GM18861 (cell line): ENCODE results near the gene CLCN2.
A peak's percentile ranks its signal among the peaks of the same experiment; 100 is the strongest.

ENCODE experiments used
- ATAC-seq: cut with Tn5 transposase; IDR thresholded peaks from one replicate; pipeline ENCODE4 v1.9.1; 2021; ENCODE audit not compliant: unreplicated experiment

CLCN2 gene

DNA sequence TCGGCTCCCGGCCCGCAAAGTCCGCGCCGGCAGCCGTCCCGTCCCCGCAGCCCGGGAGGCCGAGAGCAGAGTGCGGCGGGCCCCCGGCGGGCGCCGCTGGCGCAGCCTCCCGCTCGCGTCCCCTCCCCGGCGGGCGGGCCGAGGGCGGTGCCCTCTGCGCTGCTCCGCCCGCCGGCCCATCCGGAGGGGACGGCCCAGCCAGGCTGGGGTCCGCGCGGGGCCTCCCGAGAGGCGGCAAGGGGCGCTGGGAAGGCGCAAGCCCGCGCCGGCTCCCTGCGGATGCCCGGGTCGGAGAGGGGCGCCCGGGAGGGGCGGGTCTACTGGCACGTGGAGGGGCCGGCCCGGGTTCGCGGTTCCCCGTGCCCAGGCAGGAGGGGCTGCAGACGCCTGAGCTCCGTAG, at the start of gene CLCN2, which contains the start of gene POLR2H:
Gene CLCN2 (minus strand): TSS at position 74 of the 400 bp plus-strand sequence. CDS start 126 bp downstream, outside the sequence.
Gene POLR2H (plus strand): TSS at position 179 of the 400 bp plus-strand sequence. CDS start 1,783 bp downstream, outside the sequence.
- peak; percentile 31 for ATAC-seq

DNA sequence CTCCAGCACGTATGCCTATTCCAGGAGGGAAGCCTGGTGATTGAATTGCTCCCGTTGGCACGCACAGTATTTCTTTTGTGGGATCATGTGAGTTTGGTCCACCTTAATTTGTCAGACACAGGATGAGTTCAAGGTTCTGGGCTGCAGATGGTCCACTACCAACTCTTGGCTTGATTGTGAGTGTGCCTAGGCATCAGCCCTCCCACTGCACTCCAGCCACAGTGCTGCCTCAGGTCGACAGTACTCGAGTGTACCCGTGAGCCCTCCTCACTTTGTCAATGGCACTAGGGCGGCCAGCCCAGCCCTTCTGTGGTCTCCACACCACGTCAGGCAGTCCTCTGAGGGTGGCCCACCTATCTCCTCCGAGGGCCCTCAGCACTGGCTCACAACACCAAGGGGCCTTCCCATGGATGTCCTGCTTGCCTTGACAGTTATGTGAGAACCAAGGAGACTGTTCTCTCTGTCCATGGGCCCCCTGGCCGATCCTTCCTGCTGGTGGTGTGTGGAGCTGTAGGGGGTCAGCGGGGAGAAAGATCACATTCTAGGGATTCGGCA, 48.6 kb upstream of the CLCN2 start:
- no peak for ATAC-seq

DNA sequence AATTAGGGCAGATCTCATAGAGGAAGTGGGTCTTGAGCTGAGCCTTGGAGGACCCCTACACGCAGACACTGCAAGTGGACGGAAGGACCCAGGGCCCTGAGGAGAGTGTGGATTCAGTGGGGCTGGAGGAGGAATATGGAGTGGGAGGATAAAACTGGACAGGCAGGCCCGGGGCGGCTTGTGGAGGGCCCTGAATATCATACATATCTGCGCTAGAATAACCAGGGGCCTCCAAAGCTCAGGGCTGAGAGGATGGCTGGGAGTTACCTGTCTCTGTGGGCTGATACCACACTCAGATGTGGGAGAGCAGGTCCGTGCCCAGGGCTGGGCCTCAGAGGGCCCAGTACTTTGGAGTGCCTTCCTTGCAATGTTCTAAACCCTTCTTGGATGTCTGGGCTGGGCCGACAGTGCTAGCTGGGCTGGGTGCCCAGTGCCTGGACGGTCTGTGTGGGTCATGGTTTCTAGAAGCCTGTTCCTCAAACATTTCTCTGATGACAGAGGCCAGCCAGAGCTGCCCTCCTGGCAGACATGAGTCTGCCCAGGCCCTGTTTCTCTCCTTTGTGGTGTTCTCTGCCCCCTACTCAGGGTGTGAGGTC, 48.0 kb upstream of the CLCN2 start:
- ATAC-seq, result no peak

DNA sequence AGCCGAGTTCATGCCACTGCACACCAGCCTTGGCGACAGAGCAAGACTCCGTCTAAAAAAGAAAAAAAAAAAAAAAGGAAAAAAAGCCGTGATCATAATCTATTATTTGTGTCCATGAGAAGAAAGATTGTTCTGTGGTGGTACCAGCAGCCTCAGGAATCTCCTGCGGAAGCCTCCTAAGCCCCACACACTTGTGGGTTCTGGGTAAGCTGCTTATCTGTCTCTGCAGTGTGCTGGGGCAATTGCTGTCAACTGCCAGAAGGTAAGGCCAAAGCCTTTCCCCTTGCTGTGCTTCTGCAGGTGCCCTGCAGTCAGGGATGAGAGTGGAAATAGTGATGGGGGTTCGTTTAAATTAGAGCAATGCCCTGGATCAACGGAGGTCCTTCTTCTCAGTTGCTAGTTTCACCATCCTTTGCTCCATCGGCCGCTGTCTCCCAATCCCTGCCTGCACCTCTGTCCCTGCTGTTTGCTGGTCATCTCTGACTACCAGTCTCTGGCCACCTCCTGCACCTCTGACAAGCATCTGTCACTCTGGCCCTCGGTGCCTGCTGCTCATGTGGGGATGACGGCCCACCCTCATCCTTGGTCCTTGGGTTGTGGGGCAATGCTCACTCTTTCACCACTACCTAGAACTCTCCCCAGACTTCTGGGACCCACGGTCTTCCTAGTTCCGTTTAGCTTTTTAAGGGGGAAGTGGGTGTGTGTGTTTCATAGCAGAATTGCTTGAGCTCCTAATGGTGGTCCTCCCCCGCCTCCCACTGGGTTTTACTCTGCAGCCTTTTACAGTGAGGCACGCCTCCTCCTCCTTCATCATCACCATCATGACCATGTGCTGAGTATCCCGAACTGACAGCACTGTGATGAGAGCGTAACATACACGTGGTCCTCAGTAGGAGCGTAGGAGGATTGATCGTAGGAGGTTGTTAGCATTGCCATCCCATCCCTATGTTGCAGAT, 43.9 kb upstream of the CLCN2 start:
- no peak for ATAC-seq

DNA sequence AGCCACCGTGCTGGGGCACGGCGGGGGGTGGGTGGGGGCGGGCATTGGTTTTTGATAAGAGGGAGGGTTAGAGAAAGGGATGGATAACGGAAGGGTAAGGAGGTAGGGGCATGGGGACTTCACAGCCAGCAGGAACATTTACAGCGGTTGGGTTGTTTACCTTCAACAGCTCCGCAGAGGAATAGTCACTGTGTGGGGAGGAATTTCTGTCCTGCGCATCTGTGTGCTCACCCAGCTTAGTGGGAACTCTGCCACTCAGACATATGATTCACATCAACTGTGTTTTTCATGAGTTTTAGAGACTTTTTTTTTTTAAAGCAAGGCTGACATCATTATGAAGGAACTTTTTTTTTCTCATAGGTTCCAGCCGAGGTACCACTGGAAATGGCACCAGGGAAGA, 38.0 kb upstream of the CLCN2 start:
- ATAC-seq, result no peak

DNA sequence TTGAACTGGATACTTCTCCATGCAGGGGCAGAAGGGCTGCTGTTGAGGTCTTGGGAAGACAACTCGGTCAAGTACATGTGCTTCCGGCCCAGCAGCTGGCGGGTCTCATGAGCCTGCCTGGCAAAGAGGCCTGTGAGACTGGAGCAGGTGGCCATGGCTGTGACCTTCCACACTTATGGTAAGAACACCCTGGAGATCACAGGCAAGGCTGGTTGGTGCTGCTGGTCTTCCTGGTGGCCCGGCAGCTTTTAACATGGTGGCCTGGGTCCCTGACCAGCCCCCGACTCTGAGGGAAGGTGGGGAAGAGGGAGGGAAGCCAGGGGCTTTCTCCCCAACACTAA, 33.9 kb upstream of the CLCN2 start:
- ATAC-seq, result no peak

DNA sequence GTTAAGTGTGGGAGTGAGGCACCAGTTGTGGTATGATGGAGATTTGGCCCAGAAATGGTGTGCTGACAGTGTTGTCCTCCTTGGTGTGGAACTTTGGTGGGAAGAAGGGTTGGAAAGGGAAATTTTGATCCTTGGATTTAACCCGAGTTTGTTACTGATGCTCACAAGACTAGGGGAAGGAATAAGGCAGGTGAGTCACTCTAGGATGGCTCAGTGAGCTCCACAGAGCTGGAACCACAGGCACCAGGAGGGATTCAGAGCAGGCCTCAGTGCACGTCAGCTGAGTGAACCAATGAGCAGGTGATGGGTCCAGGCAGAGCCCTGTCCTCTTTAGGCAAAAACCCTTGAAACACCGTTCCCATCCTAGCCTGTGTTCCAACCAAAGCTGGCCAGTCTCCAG, 29.9 kb upstream of the CLCN2 start:
- ATAC-seq, result no peak

DNA sequence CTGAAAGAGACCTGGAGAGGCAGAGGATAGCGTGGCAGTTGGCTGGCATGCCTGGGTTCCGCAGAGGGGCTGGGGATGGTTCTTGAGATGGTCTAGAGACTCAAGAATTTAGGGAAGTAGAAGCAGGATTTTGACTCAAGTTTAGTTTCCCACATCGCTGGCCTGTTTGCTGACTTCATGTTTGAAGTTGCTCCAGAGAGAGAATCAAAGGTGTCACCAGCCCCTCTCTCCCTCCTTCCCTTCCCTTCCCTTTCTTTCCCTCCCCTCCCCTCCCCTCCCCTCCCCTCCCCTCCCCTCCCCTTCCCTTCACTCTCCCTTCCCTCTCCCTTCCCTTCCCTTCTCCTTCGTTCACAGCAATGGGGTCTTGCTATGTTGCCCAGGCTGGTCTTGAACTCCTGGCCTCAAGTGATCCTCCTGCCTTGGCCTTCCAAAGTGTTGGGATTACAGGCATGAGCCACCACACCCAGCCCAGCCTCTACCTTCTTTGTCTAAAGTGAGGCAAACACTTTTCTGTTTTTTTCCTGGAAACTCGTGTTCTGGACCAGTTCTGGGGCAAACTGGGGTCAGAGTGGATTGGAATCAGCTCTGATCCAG, 28.6 kb upstream of the CLCN2 start:
- ATAC-seq, result no peak

DNA sequence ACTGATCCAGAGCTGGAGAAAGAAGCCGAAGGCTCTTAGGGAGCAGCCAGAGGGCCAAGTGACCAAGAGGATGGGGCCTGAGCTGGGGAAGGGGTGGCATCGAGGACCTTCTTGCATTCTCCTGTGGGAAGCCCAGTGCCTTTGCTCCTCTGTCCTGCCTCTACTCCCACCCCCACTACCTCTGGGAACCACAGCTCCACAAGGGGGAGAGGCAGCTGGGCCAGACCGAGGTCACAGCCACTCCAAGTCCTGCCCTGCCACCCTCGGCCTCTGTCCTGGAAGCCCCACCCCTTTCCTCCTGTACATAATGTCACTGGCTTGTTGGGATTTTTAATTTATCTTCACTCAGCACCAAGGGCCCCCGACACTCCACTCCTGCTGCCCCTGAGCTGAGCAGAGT, 28.0 kb upstream of the CLCN2 start:
- no peak for ATAC-seq

DNA sequence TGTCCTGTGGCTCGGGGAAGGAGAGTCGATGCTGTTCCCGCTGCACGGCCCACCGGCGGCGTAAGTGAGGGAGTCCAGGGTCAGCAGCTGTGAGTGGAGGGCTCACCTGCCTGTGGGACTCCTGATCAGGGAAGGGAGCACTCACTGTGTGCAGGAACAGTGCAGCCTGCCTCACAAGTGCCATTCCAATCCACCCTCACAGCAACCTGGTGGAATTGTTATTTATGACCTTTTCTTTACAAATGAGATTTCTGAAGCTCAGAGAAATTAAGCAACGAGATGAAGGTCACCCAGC, 27.5 kb upstream of the CLCN2 start:
- no peak for ATAC-seq

DNA sequence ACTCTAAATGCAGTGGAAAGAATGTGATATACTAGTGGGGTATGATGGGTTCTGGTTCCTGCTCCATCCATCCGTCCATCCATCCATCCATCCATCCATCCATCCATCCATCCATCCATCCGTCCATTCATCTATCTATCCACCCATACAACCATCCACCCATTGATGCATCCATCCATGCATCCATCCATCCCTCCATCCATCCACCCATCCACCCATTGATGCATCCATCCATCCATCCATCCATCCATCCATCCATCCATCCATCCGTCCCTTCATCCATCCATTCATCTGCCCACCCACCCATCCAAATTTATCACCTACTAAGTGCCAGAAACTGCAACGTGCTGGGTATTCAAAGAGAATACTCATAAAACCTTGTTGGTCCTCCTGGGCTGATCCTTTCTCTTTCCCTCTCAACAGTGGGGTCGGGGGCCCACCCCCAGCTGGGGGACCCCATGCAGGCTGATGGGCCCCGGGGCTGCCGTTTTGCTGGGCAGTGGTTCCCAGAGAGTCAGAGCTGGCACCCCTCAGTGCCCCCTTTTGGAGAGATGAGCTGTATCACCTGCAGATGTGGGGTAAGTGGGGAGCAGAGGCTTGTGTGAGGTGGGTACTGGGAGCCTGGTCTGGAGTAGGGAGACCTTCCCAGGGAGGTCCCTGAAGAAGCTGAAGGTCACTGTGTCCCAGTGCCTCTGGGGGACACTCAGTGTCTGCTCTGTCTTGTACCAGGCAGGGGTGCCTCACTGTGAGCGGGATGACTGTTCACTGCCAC, 26.9 kb upstream of the CLCN2 start:
- ATAC-seq, result no peak

DNA sequence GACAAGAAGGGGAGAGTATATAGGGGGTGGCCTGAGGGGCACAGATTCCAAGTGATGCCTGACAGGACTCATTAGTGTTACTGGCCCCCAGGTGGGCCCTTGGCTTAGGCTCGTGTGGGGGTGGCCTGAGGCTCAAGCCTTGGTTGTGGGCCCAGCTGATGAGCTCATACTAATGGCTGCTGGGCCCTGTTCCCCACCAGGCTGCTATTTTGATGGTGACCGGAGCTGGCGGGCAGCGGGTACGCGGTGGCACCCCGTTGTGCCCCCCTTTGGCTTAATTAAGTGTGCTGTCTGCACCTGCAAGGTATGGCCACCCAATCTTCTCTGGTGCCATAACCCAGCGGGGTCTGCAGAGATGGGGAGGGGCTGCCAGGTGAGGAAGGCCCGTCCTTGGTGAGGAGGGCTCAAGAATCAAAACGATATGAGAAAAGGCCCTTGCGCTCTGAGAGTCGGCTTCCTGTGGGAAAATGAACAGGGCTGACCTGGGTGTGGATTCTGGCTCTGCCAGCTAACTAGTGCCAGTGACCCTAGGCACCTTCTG, 25.8 kb upstream of the CLCN2 start:
- ATAC-seq, result no peak

DNA sequence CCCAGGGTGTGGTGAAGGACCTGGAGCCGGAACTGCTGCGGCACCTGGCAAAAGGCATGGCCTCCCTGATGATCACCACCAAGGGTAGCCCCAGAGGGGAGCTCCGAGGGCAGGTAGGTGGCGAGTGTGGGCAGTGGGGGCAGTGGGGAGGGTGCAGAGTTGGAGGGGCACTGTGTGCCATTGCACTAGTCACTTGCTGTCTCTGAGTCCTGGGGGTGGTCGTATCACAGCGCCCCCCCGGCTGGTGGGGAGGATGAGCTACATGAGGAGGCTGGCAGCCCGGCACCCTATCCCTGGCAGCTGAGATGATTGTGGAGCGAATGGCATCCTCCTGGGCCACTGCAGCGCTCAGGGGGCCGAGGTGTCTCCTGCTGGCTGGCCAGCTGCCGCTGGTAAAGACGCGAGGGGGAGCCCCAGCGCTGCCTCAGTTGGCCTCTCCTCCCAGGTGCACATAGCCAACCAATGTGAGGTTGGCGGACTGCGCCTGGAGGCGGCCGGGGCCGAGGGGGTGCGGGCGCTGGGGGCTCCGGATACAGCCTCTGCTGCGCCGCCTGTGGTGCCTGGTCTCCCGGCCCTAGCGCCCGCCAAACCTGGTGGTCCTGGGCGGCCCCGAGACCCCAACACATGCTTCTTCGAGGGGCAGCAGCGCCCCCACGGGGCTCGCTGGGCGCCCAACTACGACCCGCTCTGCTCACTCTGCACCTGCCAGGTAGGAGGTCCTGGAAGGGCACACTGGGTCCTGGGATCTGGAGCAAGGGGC, 24.8 kb upstream of the CLCN2 start:
- ATAC-seq, result no peak

DNA sequence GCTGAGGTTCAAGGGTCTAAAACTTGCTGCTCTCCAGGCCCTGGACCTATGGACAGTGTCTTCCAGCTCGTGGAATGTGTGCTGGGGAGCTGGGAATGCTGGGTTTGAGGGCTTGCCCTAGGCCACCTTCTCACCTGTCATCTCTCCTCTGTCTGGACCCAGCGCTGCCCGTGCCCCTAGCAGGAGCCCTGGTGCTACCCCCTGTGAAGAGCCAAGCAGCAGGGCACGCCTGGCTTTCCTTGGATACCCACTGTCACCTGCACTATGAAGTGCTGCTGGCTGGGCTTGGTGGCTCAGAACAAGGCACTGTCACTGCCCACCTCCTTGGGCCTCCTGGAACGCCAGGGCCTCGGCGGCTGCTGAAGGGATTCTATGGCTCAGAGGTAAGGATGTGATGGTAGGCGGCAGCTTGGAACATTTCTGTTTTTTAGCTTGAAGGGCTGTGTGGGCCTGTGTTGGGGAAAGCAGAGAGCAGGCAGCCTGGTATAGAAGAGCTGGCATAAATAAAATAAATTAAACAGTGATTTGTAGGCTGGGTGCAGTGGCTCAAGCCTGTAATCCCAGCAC, 23.5 kb upstream of the CLCN2 start:
- ATAC-seq, result no peak

DNA sequence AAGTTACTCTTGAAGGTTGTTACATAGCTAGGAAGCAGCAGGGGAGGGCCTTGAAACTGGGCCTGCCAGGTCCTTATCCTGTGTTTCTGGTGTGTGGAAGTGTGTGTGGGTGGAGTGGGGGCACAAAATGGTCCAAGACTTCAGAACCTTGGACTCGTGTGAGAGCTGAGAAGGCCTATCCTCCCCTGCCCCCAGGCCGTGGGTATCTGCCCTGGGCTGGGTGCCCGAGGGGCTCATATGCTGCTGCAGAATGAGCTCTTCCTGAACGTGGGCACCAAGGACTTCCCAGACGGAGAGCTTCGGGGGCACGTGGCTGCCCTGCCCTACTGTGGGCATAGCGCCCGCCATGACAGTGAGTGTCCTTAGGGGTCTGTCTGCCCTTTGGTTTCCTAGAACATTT, 22.9 kb upstream of the CLCN2 start:
- no peak for ATAC-seq

DNA sequence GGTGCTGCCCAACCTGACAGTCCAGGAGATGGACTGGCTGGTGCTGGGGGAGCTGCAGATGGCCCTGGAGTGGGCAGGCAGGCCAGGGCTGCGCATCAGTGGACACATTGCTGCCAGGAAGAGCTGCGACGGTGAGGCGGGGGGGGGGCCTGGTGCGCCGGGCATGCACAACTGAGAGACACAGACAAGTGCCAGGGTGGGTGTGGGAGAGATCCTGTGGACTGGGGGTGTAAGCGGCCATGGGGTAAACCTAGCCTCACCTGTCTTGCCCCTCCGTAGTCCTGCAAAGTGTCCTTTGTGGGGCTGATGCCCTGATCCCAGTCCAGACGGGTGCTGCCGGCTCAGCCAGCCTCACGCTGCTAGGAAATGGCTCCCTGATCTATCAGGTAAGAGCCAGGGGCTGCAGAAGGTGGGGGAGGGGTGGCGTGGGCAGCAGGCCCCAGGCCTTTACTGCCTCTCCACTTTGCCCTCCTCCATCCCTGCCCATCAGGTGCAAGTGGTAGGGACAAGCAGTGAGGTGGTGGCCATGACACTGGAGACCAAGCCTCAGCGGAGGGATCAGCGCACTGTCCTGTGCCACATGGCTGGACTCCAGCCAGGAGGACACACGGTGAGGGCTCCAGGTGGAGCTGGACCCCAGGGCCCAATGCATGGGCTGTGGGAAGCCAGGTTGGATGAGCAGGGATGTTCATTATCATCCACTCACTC, 21.8 kb upstream of the CLCN2 start:
- ATAC-seq, result no peak

DNA sequence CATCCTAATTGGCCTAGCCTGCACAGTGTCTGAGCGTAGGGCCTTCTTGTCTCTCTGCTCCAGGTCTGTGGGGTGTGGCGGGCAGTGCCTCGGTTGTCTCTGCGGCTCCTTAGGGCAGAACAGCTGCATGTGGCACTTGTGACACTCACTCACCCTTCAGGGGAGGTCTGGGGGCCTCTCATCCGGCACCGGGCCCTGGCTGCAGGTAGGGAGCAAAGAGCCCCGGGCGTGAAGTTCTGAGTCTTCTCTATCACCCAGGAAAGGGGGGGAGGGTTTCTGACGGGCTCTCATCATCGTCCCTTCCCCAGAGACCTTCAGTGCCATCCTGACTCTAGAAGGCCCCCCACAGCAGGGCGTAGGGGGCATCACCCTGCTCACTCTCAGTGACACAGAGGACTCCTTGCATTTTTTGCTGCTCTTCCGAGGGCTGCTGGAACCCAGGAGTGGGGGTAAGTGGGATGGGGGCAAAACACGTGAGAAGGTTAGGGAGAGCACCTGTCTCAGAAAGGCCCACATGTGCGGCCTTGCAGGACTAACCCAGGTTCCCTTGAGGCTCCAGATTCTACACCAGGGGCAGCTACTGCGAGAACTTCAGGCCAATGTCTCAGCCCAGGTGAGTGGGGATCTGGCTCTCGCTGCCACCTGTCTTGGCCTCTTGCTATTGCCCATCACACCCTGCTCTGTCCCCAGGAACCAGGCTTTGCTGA, 21.1 kb upstream of the CLCN2 start:
- no peak for ATAC-seq
